Camera-type eye (tissue), 1 donor: ENCODE measurements around the gene ATXN7. TPM values are rescaled to one million over a fixed set of nuclear protein-coding genes. Genes with fewer than 3 reads are reported as not detected.

Source experiments
- total RNA-seq: library from RNA; depleted of rRNA; stranded (reverse); fragments of >200 nt; gene quantifications from one replicate; pipeline ENCODE4 v1.2.3, GENCODE V29; 2014

Gene ATXN7
- 32.7 TPM for total RNA-seq

GRCh38 chr3:63863150-63864007 lies at the start of gene ATXN7, which contains the start of gene THOC7:
Gene ATXN7 (plus strand): TSS chr3:63863867. CDS start chr3:63912599, 48,732 bp downstream.
Gene THOC7 (minus strand): TSS chr3:63863805. CDS start chr3:63863790, 15 bp downstream.

GRCh38 chr3:63819151-63819398 lies 44.6 kb upstream of the ATXN7 start, which contains the start of gene C3orf49:
Gene C3orf49 (plus strand): TSS chr3:63819299. CDS start chr3:63819472, 173 bp downstream.

GRCh38 chr3:63911873-63912767 lies 48.5 kb downstream of the ATXN7 start, which contains the start of gene SCAANT1:
Gene SCAANT1 (minus strand): TSS chr3:63912383.

GRCh38 chr3:64023187-64023860 lies 159.7 kb downstream of the ATXN7 start, which contains the start of gene PSMD6:
Gene PSMD6 (minus strand): TSS chr3:64023494. CDS start chr3:64023419, 75 bp downstream.

Other genes starting within 250 kb of the ATXN7 start
- not detected for gene SNTN, start 211.2 kb upstream of the ATXN7 start, total RNA-seq
- not detected for gene C3orf49, start 44.6 kb upstream of the ATXN7 start, total RNA-seq
- 48.3 TPM for gene THOC7, start 62 bp upstream of the ATXN7 start, total RNA-seq
- not detected for gene SCAANT1, start 48.5 kb downstream of the ATXN7 start, total RNA-seq
- gene PSMD6, start 159.6 kb downstream of the ATXN7 start, total RNA-seq, result 75.5 TPM